ENCODE results near the gene KAZALD1.

GRCh38 chr10:101072923-101073322, 11.1 kb downstream of the KAZALD1 start:
- TF ChIP-seq CTCF (IDR thresholded peaks at IDR 0.05) (no peak), EZH2 (IDR thresholded peaks at IDR 0.05; ENCODE audit: borderline replicate concordance, insufficient read depth, low read depth, low read length, poor library complexity, severe bottlenecking) (no peak)

All from B cell (primary cell).